Measurements from ENCODE around the gene RGL2. TPM values are rescaled to one million over a fixed set of nuclear protein-coding genes. Genes with fewer than 3 reads are reported as not detected.

Gene RGL2
- total RNA-seq, 2 donors from 2014 or later, result 38.1 to 51.4 TPM

- H3K27ac Mint-ChIP-seq, result peak overlapping the region; percentile 95 to 97
- H3K36me3 Mint-ChIP-seq, result peaks cover 9% of the 10 kb centered on the region
- no peaks in the 10 kb centered on the region for H3K27me3 Mint-ChIP-seq
- H3K4me3 Mint-ChIP-seq, result peak overlapping the region; percentile 97
- no peaks in the 10 kb centered on the region for H3K9me3 Mint-ChIP-seq
- peaks cover 44 to 49% of the 10 kb centered on the region in 2 donors for H3K4me1 Mint-ChIP-seq (ENCODE audit: low read depth in 2 of 2)
- ATAC-seq (peak; percentile 2 to 31), DNase-seq (ENCODE audit: low spot score) (peak; percentile 77)
Measured at GRCh38 chr6:33313105-33313708, 14.5 kb upstream of the RGL2 start.

DNA sequence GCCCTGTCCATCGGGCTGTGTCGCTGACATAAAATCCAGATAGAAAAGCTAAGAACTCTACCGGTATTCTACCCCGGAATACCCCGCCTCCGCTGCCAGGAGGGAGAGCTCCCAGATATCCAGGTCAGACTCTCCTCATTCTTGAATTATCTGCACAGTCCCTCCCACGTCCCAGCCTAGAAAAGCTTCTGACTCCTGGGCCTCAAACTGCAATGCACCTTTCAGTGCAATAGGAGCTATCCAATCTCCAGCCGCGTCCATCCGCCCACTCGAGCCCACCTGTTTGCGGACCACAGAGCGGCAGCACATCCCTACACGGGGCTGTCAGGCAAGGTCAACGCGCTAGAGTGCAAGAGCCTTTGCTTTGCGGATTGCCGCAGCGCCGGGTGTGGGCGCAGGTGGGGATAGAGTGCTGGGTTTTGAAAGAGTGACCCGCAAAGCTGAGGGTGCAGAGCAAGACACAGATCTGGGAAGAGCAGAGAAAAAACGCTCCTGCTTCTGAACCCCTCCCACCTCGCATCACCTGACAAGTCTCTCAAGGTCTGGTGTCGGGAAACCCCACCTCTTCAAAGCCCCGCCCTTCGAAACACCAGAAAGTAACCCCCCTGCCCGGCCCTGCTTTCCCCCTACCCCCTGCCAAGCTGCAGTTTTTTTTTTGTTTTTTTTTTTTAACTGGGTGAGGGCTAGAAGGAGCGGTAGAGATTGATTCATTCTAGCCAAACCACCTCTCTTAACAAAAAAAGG, 13.8 kb upstream of the RGL2 start:
- no peaks in the 10 kb centered on the region for H3K9me3 Mint-ChIP-seq
- H3K4me3 Mint-ChIP-seq, result peak overlapping the region; percentile 97
- ATAC-seq (peak; percentile 29 to 47), DNase-seq (ENCODE audit: low spot score) (peak; percentile 83)
- H3K27ac Mint-ChIP-seq, result peak overlapping the region; percentile 95 to 97
- peaks cover 7% of the 10 kb centered on the region for H3K36me3 Mint-ChIP-seq
- no peaks in the 10 kb centered on the region for H3K27me3 Mint-ChIP-seq
- H3K4me1 Mint-ChIP-seq (ENCODE audit: low read depth in 2 of 2), result peaks cover 38 to 44% of the 10 kb centered on the region in 2 donors

GRCh38 chr6:33306356-33306755, 7.6 kb upstream of the RGL2 start:
- Mint-ChIP-seq H3K9me3 (no peaks in the 10 kb centered on the region), H3K36me3 (peaks cover 16% of the 10 kb centered on the region), H3K4me1 (ENCODE audit: low read depth in 2 of 2) (peaks cover 22 to 35% of the 10 kb centered on the region in 2 donors), H3K27me3 (no peaks in the 10 kb centered on the region), H3K27ac (peak overlapping the region in 1 of 2 donors; percentile 34), H3K4me3 (no peak overlapping the region)
- ATAC-seq (no peak), DNase-seq (ENCODE audit: low spot score) (no peak)

GRCh38 chr6:33305052-33305451, 6.3 kb upstream of the RGL2 start:
- Mint-ChIP-seq H3K4me3 (no peak overlapping the region), H3K4me1 (ENCODE audit: low read depth in 2 of 2) (peaks cover 26 to 37% of the 10 kb centered on the region in 2 donors), H3K36me3 (peaks cover 17% of the 10 kb centered on the region), H3K9me3 (no peaks in the 10 kb centered on the region), H3K27me3 (no peaks in the 10 kb centered on the region), H3K27ac (peak overlapping the region in 1 of 2 donors; percentile 81)
- DNase-seq (ENCODE audit: low spot score), result no peak
- no peak for ATAC-seq

GRCh38 chr6:33304216-33304615, 5.5 kb upstream of the RGL2 start:
- H3K27me3 Mint-ChIP-seq, result no peaks in the 10 kb centered on the region

GRCh38 chr6:33301877-33302276, 3.1 kb upstream of the RGL2 start:
- Mint-ChIP-seq H3K36me3 (peaks cover 15% of the 10 kb centered on the region), H3K27ac (peak overlapping the region in 1 of 2 donors; percentile 99), H3K27me3 (no peaks in the 10 kb centered on the region), H3K4me1 (ENCODE audit: low read depth in 2 of 2) (peaks cover 36 to 49% of the 10 kb centered on the region in 2 donors), H3K4me3 (no peak overlapping the region), H3K9me3 (no peaks in the 10 kb centered on the region)
- DNase-seq (ENCODE audit: low spot score), result no peak
- ATAC-seq, result no peak

More at GRCh38 chr6:33304216-33304615, 5.5 kb upstream of the RGL2 start:
- Mint-ChIP-seq H3K36me3 (peaks cover 22% of the 10 kb centered on the region), H3K4me3 (no peak overlapping the region), H3K27ac (peak overlapping the region in 1 of 2 donors; percentile 81), H3K4me1 (ENCODE audit: low read depth in 2 of 2) (peaks cover 35 to 46% of the 10 kb centered on the region in 2 donors), H3K9me3 (no peaks in the 10 kb centered on the region)
- DNase-seq (ENCODE audit: low spot score) (peak; percentile 41), ATAC-seq (no peak)

- H3K27ac Mint-ChIP-seq, result peak overlapping the region; percentile 96 to 99
- peak; percentile 91 to 92 for ATAC-seq
- H3K4me1 Mint-ChIP-seq (ENCODE audit: low read depth in 2 of 2), result peaks cover 27 to 39% of the 10 kb centered on the region in 2 donors
- peak overlapping the region; percentile 100 for H3K4me3 Mint-ChIP-seq
- peak; percentile 96 for DNase-seq (ENCODE audit: low spot score)
- no peaks in the 10 kb centered on the region for H3K9me3 Mint-ChIP-seq
- H3K36me3 Mint-ChIP-seq, result peaks cover 15% of the 10 kb centered on the region
- H3K27me3 Mint-ChIP-seq, result no peaks in the 10 kb centered on the region
Measured at GRCh38 chr6:33299237-33299944, 649 bp upstream of the RGL2 start.

DNA sequence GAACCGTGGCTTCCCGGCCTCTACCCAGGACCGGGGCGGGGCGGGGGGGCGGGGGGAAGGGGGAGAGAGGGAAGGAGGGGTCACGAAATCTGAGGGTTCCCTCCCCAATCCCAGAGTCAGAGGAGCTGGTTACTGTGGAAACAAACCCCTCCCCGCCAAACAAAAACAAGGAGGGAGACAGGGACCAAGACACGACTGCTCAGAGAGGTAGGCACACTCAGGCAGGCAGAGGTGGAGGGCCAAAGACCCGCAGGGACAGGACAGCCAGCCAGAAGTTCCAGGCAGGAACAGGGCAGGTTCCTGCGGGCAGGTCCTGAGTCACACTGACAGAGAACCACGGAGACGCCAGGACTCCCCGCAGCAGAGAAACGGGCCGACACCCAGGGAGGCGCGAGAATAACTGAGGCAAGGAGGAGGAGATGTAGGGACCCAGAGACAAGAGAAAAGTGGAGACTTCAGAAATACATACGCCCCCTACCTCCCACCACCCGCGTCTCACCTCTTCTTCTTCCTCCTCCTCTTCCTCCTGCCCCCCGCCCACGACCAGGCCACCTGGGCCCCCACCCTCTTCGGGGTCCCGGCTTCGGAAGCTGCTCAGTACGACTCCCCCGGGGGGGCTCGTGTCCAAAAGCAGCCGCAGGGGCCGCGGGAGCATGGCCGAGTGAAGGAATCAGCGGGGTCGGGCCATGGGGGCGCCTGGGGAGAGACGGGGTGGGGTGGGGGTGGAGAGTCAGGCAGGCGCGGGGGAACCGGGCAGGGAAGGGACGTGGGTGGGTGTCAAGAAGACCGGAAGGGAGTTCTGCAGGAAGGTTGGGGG, 578 bp downstream of the RGL2 start:
- Mint-ChIP-seq H3K27me3 (no peaks in the 10 kb centered on the region), H3K4me3 (peak overlapping the region; percentile 100), H3K4me1 (ENCODE audit: low read depth in 2 of 2) (peaks cover 21 to 36% of the 10 kb centered on the region in 2 donors), H3K9me3 (no peaks in the 10 kb centered on the region), H3K27ac (peak overlapping the region; percentile 96 to 99), H3K36me3 (peaks cover 10% of the 10 kb centered on the region)
- no peak for DNase-seq (ENCODE audit: low spot score)
- peak; percentile 5 to 21 for ATAC-seq

- peak overlapping the region; percentile 100 for H3K4me3 Mint-ChIP-seq
- ATAC-seq, result no peak
- no peak for DNase-seq (ENCODE audit: low spot score)
- no peaks in the 10 kb centered on the region for H3K9me3 Mint-ChIP-seq
- peak overlapping the region; percentile 96 to 99 for H3K27ac Mint-ChIP-seq
- peaks cover 21 to 36% of the 10 kb centered on the region in 2 donors for H3K4me1 Mint-ChIP-seq (ENCODE audit: low read depth in 2 of 2)
- peaks cover 10% of the 10 kb centered on the region for H3K36me3 Mint-ChIP-seq
- no peaks in the 10 kb centered on the region for H3K27me3 Mint-ChIP-seq
Measured at GRCh38 chr6:33297406-33297955, 1.3 kb downstream of the RGL2 start.

DNA sequence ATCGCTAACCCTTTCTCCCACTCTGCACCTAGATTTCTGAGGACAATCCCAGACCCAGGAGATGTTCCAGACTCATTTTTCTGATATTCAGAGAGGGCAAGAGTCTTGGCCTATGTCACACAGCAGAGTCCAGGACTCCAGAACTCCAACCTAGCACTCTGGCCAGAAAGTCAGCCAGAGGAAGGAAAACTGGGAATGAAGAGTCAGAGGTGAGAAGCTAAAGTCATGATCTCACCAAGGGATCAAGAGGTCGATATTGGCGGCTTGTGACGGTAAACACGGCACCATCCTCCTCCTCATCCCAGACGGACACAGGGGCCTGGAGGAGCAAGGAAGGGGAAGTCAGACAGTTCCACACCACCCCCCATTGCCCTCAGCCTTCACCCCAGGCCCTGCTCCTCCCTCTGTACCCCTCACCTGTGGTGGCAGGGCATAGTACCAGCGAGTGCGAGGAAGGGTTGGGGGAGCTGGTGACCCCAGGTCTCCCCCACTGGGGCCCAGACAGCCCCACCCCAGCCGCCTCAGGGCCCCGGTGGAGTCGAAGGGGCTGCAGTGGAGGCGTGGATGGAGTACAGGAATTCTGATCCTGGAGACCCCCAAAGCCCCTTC, 1.8 kb downstream of the RGL2 start:
- Mint-ChIP-seq H3K4me1 (ENCODE audit: low read depth in 2 of 2) (peaks cover 21 to 36% of the 10 kb centered on the region in 2 donors), H3K4me3 (peak overlapping the region; percentile 100), H3K9me3 (no peaks in the 10 kb centered on the region), H3K27ac (peak overlapping the region; percentile 96 to 99), H3K27me3 (no peaks in the 10 kb centered on the region), H3K36me3 (peaks cover 10% of the 10 kb centered on the region)
- no peak for ATAC-seq
- no peak for DNase-seq (ENCODE audit: low spot score)

- Mint-ChIP-seq H3K4me1 (ENCODE audit: low read depth in 2 of 2) (peaks cover 27 to 35% of the 10 kb centered on the region in 2 donors), H3K27me3 (no peaks in the 10 kb centered on the region), H3K4me3 (no peak overlapping the region), H3K36me3 (peaks cover 13% of the 10 kb centered on the region), H3K27ac (peak overlapping the region; percentile 43 to 96), H3K9me3 (no peaks in the 10 kb centered on the region)
- no peak for ATAC-seq
- DNase-seq (ENCODE audit: low spot score), result no peak
Measured at GRCh38 chr6:33295621-33296369, 2.9 kb downstream of the RGL2 start.
